Myocyte (in vitro differentiated cells): ENCODE measurements around the gene RGS7. TPM values are rescaled to one million over a fixed set of nuclear protein-coding genes. Genes with fewer than 3 reads are reported as not detected.
A peak's percentile ranks its signal among the peaks of the same experiment; 100 is the strongest.
"Not testable (repeated sequence)": the region's sequence is repeated elsewhere in the genome, so short reads cannot be mapped to it uniquely, and the experiment has no call there.

Source experiments
- DNase-seq: peaks from one replicate; pipeline ENCODE4 v3.0.0-alpha.2; 2012; ENCODE audit warnings: low read depth
- total RNA-seq: library from RNA; depleted of rRNA; stranded (reverse); fragments of >200 nt; gene quantifications from 2 replicates; pipeline ENCODE4 v1.2.3, GENCODE V29; 2014

Gene RGS7
- total RNA-seq, 1 donor from 2014 or later = not detected

- no peak for DNase-seq
Observed at GRCh38 chr1:241274693-241275092, 82.3 kb downstream of the RGS7 start.

- DNase-seq = no peak
Observed at GRCh38 chr1:241272828-241273227, 84.2 kb downstream of the RGS7 start.

- no peak for DNase-seq
Observed at GRCh38 chr1:241271427-241271826, 85.6 kb downstream of the RGS7 start.

- DNase-seq = no peak
Observed at GRCh38 chr1:241270016-241270415, 87.0 kb downstream of the RGS7 start.

- DNase-seq = no peak
Observed at GRCh38 chr1:241269116-241269515, 87.9 kb downstream of the RGS7 start.

- no peak for DNase-seq
Observed at GRCh38 chr1:241266121-241266520, 90.9 kb downstream of the RGS7 start.

GRCh38 chr1:241265428-241265827 is 91.6 kb downstream of the RGS7 start:
- DNase-seq = no peak

GRCh38 chr1:241263346-241263745 is 93.7 kb downstream of the RGS7 start:
- DNase-seq = no peak

- peak; percentile 55 for DNase-seq
Observed at GRCh38 chr1:241253471-241253870, 103.5 kb downstream of the RGS7 start.

- DNase-seq = no peak
Observed at GRCh38 chr1:241250465-241250864, 106.5 kb downstream of the RGS7 start.

- peak; percentile 13 for DNase-seq
Observed at GRCh38 chr1:241240069-241240468, 116.9 kb downstream of the RGS7 start.

- no peak for DNase-seq
Observed at GRCh38 chr1:241237873-241238272, 119.1 kb downstream of the RGS7 start.

- peak; percentile 16 for DNase-seq
Observed at GRCh38 chr1:241235256-241235897, 121.6 kb downstream of the RGS7 start.

- DNase-seq = no peak
Observed at GRCh38 chr1:241229711-241230110, 127.3 kb downstream of the RGS7 start.

GRCh38 chr1:241229216-241229615 is 127.8 kb downstream of the RGS7 start:
- DNase-seq = peak; percentile 15

GRCh38 chr1:241228339-241228738 is 128.7 kb downstream of the RGS7 start:
- no peak for DNase-seq

- DNase-seq = no peak
Observed at GRCh38 chr1:241225741-241226140, 131.3 kb downstream of the RGS7 start.

- DNase-seq = not testable (repeated sequence)
Observed at GRCh38 chr1:241224189-241224588, 132.8 kb downstream of the RGS7 start.

GRCh38 chr1:241222813-241223212 is 134.2 kb downstream of the RGS7 start:
- not testable (repeated sequence) for DNase-seq

- no peak for DNase-seq
Observed at GRCh38 chr1:241221319-241221718, 135.7 kb downstream of the RGS7 start.

- not testable (repeated sequence) for DNase-seq
Observed at GRCh38 chr1:241220913-241221312, 136.1 kb downstream of the RGS7 start.

- DNase-seq = no peak
Observed at GRCh38 chr1:241219449-241219848, 137.6 kb downstream of the RGS7 start.

- no peak for DNase-seq
Observed at GRCh38 chr1:241217516-241217915, 139.5 kb downstream of the RGS7 start.

GRCh38 chr1:241215683-241216082 is 141.3 kb downstream of the RGS7 start:
- no peak for DNase-seq
